GM23338 (cell line): Measurements from ENCODE around the gene CENPP. TPM values are rescaled to one million over a fixed set of nuclear protein-coding genes. Genes with fewer than 3 reads are reported as not detected.

Experiments used
- ATAC-seq: fragments of 200-7000 bp; cut with Tn5 transposase; 3 replicates; pipeline ENCODE4 v1.9.1; 2020
- DNase-seq: peaks from one replicate; pipeline ENCODE4 v3.0.0-alpha.2; 2015; ENCODE audit warnings: low spot score
- H2AFZ ChIP-seq: fragments of 200-600 bp; sonication (generic); 2 replicates; pipeline ENCODE4 v1.8.0; 2016; ENCODE audit warnings: antibody characterized with exemption, mild to moderate bottlenecking, moderate library complexity
- H3F3A ChIP-seq: fragments of 200-600 bp; sonication (generic); replicated peaks from 2 replicates; pipeline ENCODE4 v1.8.0; 2017; ENCODE audit warnings: antibody characterized with exemption, mixed run types, low read depth
- H3K27ac ChIP-seq: fragments of 200-600 bp; sonication (generic); 2 replicates; pipeline ENCODE4 v1.6.1; 2016; ENCODE audit warnings: low read depth
- H3K27me3 ChIP-seq: fragments of 200-600 bp; sonication (generic); 2 replicates; pipeline ENCODE4 v1.8.0; 2016; ENCODE audit warnings: mild to moderate bottlenecking, mixed run types, moderate library complexity; ENCODE audit not compliant: insufficient read depth
- H3K36me3 ChIP-seq: fragments of 200-600 bp; sonication (generic); 2 replicates; pipeline ENCODE4 v1.8.0; 2016; ENCODE audit warnings: mild to moderate bottlenecking; ENCODE audit not compliant: insufficient read depth
- H3K4me1 ChIP-seq: fragments of 200-600 bp; sonication (generic); 2 replicates; pipeline ENCODE4 v1.8.0; 2016; ENCODE audit warnings: mild to moderate bottlenecking, moderate library complexity; ENCODE audit not compliant: insufficient read depth
- H3K4me2 ChIP-seq: fragments of 200-600 bp; sonication (generic); 2 replicates; pipeline ENCODE4 v1.7.1; 2017; ENCODE audit warnings: mixed run types
- H3K4me3 ChIP-seq: fragments of 200-600 bp; sonication (generic); 2 replicates; pipeline ENCODE4 v1.6.1; 2016; ENCODE audit warnings: mixed run types
- H3K79me2 ChIP-seq: fragments of 200-600 bp; sonication (generic); replicated peaks from 2 replicates; pipeline ENCODE4 v1.8.0; 2017; ENCODE audit warnings: mild to moderate bottlenecking; ENCODE audit not compliant: insufficient read depth
- H3K9me2 ChIP-seq: fragments of 200-600 bp; sonication (generic); 2 replicates; pipeline ENCODE4 v1.8.0; 2017; ENCODE audit not compliant: insufficient read depth
- H4K20me1 ChIP-seq: fragments of 200-600 bp; sonication (generic); replicated peaks from 2 replicates; pipeline ENCODE4 v1.8.0; 2017; ENCODE audit warnings: mild to moderate bottlenecking; ENCODE audit not compliant: insufficient read depth
- H3K27ac Mint-ChIP-seq: 2 replicates; pipeline ENCODE4 v1.8.0; 2020; ENCODE audit warnings: inconsistent platforms, mild to moderate bottlenecking, moderate library complexity, mixed read lengths
- H3K27me3 Mint-ChIP-seq: 3 replicates; pipeline ENCODE4 v1.8.0; 2022; ENCODE audit warnings: low read depth, mild to moderate bottlenecking, moderate library complexity, mixed read lengths, inconsistent platforms; ENCODE audit not compliant: insufficient read depth, poor library complexity
- H3K36me3 Mint-ChIP-seq: 3 replicates; pipeline ENCODE4 v1.8.0; 2021; ENCODE audit warnings: low read depth, mild to moderate bottlenecking, inconsistent platforms, moderate library complexity, mixed read lengths
- H3K4me1 Mint-ChIP-seq: 3 replicates; pipeline ENCODE4 v1.8.0; 2020; ENCODE audit warnings: mild to moderate bottlenecking, inconsistent platforms, mixed read lengths
- H3K4me3 Mint-ChIP-seq: 3 replicates; pipeline ENCODE4 v1.8.0; 2021; ENCODE audit warnings: moderate library complexity, mild to moderate bottlenecking, inconsistent platforms, mixed read lengths
- H3K9me3 Mint-ChIP-seq: 3 replicates; pipeline ENCODE4 v1.8.0; 2020; ENCODE audit warnings: moderate library complexity, mild to moderate bottlenecking, inconsistent platforms, mixed read lengths
- CREB1 ChIP-seq: fragments of 250-450 bp; sonication (Bioruptor Pico); IDR thresholded peaks from 2 replicates; pipeline ENCODE4 v1.5.0; 2020; ENCODE audit warnings: low read depth, mild to moderate bottlenecking, moderate library complexity
- CTCF ChIP-seq, 2 experiments: fragments of 200-600 bp in 1 of 2; sonication (generic) in 1 of 2; conservative IDR thresholded peaks; 2 replicates each; pipeline versions ENCODE4 v1.5.1 to v1.6.1; 2016 to 2017; ENCODE audit warnings: antibody characterized with exemption in 2 of 2, low read depth in 2 of 2, mild to moderate bottlenecking in 2 of 2, moderate library complexity in 1 of 2
- ETS1 ChIP-seq: IDR thresholded peaks from 2 replicates; pipeline ENCODE4 v1.6.1; 2016; ENCODE audit warnings: antibody characterized with exemption
- EZH2 ChIP-seq: fragments of 200-600 bp; sonication (generic); IDR thresholded peaks from one replicate; pipeline ENCODE4 v1.8.0; 2017; ENCODE audit warnings: antibody characterized with exemption, mild to moderate bottlenecking, low read depth; ENCODE audit not compliant: unreplicated experiment
- EZH2phosphoT487 ChIP-seq: fragments of 200-600 bp; sonication (generic); IDR thresholded peaks from one replicate; pipeline ENCODE4 v1.8.1; 2018; ENCODE audit warnings: antibody characterized with exemption; ENCODE audit not compliant: unreplicated experiment
- JUNB ChIP-seq: IDR thresholded peaks from one replicate; pipeline ENCODE4 v1.6.1; 2016; ENCODE audit warnings: antibody characterized with exemption; ENCODE audit not compliant: unreplicated experiment
- NANOG ChIP-seq: IDR thresholded peaks from 2 replicates; pipeline ENCODE4 v1.6.1; 2016; ENCODE audit warnings: antibody characterized with exemption, borderline replicate concordance
- POLR2AphosphoS5 ChIP-seq: IDR thresholded peaks from 2 replicates; pipeline ENCODE4 v1.6.1; 2016; ENCODE audit warnings: antibody characterized with exemption, low read depth
- REST ChIP-seq: IDR thresholded peaks from one replicate; pipeline ENCODE4 v1.6.1; 2018; ENCODE audit warnings: antibody characterized with exemption; ENCODE audit not compliant: unreplicated experiment
- STAT1 ChIP-seq: IDR thresholded peaks from one replicate; pipeline ENCODE4 v1.6.1; 2016; ENCODE audit warnings: antibody characterized with exemption; ENCODE audit not compliant: unreplicated experiment
- ZNF114 ChIP-seq: fragments of 250-450 bp; sonication (Bioruptor Pico); IDR thresholded peaks from 2 replicates; pipeline ENCODE4 v1.5.0; 2020; ENCODE audit warnings: mild to moderate bottlenecking, moderate library complexity
- ZNF331 ChIP-seq: fragments of 250-450 bp; sonication (Bioruptor Pico); IDR thresholded peaks from 2 replicates; pipeline ENCODE4 v1.5.0; 2020; ENCODE audit warnings: low read depth, mild to moderate bottlenecking, moderate library complexity
- ZNF462 ChIP-seq: fragments of 250-450 bp; sonication (Bioruptor Pico); IDR thresholded peaks from 2 replicates; pipeline ENCODE4 v1.5.0; 2020; ENCODE audit warnings: mild to moderate bottlenecking, moderate library complexity
- polyA plus RNA-seq: library from polyadenylated mRNA; unstranded; fragments of >200 nt; fragmentation: Nextera tagmentation; extraction: Ambion mirVana; gene quantifications from 2 replicates; pipeline ENCODE4 v1.2.1, GENCODE V29; 2016
- total RNA-seq: library from RNA; depleted of rRNA; stranded (reverse); fragments of >200 nt; shearing (Covaris generic); gene quantifications from 2 replicates; pipeline ENCODE4 v1.2.3, GENCODE V29; 2014

The CENPP gene
- total and polyA plus RNA-seq, 2 experiments from 2014 or later: 11.0 to 12.6 TPM

- no peaks in the 10 kb centered on the region for H3K9me3 Mint-ChIP-seq
- Histone ChIP-seq H3K27me3 (no peaks in the 10 kb centered on the region), H3F3A (no peaks in the 10 kb centered on the region), H3K4me2 (no peak overlapping the region), H2AFZ (no peak overlapping the region), H3K79me2 (peaks cover 12% of the 10 kb centered on the region), H3K4me3 (no peak overlapping the region), H4K20me1 (no peaks in the 10 kb centered on the region), H3K27ac (no peak overlapping the region), H3K9me2 (no peaks in the 10 kb centered on the region), H3K36me3 (no peaks in the 10 kb centered on the region; the same call in 1 of the 2 replicates), H3K4me1 (no peaks in the 10 kb centered on the region; the same call in 1 of the 2 replicates)
- DNase-seq (no peak), ATAC-seq (no peak)
- 0 out of 3 replicates have a peak, but pooled peaks cover 4% of the 10 kb centered on the region for H3K36me3 Mint-ChIP-seq
- no peak overlapping the region for H3K4me3 Mint-ChIP-seq
- TF ChIP-seq EZH2phosphoT487 (no peak), ETS1 (no peak), STAT1 (no peak), EZH2 (no peak), POLR2AphosphoS5 (no peak), CREB1 (no peak), CTCF (conservative IDR thresholded peaks at IDR 0.05; ENCODE audit: low read depth in 2 of 2) (no peak), ZNF331 (CRISPR knock-in tag) (no peak), JUNB (no peak), ZNF462 (CRISPR knock-in tag) (no peak), REST (no peak), NANOG (no peak), ZNF114 (CRISPR knock-in tag) (no peak)
- H3K27me3 Mint-ChIP-seq: no peaks in the 10 kb centered on the region
- H3K4me1 Mint-ChIP-seq: peaks cover 2% of the 10 kb centered on the region; the same call in 2 of the 3 replicates
- no peak overlapping the region; the same call in 1 of the 2 replicates for H3K27ac Mint-ChIP-seq
Observed at GRCh38 chr9:92332577-92333281, 7.0 kb downstream of the CENPP start.
